ENCODE measurements around the gene SMARCA5.

The SMARCA5 gene

GRCh38 chr4:143559757-143560147, 46.2 kb downstream of the SMARCA5 start:
- no peaks in the 10 kb centered on the region for H3K27me3 ChIP-seq (ENCODE audit: control insufficient read depth, insufficient read depth, low read length)
- no peak overlapping the region for H3K9ac ChIP-seq

GRCh38 chr4:143564472-143564871, 51.0 kb downstream of the SMARCA5 start:
- no peaks in the 10 kb centered on the region for H3K79me2 ChIP-seq
- H2AFZ ChIP-seq, result no peak overlapping the region
- no peaks in the 10 kb centered on the region for H3K36me3 ChIP-seq (ENCODE audit: control insufficient read depth, insufficient read depth, low read length)
- no peak overlapping the region for H3K9ac ChIP-seq
- no peak overlapping the region for H3K4me3 ChIP-seq (ENCODE audit: low read depth, low read length)
- no peak overlapping the region for H3K27ac ChIP-seq
- no peaks in the 10 kb centered on the region for H3K4me1 ChIP-seq
- no peaks in the 10 kb centered on the region for H3K9me3 ChIP-seq (ENCODE audit: control insufficient read depth, low read length)
- TF ChIP-seq, protein P1, sequence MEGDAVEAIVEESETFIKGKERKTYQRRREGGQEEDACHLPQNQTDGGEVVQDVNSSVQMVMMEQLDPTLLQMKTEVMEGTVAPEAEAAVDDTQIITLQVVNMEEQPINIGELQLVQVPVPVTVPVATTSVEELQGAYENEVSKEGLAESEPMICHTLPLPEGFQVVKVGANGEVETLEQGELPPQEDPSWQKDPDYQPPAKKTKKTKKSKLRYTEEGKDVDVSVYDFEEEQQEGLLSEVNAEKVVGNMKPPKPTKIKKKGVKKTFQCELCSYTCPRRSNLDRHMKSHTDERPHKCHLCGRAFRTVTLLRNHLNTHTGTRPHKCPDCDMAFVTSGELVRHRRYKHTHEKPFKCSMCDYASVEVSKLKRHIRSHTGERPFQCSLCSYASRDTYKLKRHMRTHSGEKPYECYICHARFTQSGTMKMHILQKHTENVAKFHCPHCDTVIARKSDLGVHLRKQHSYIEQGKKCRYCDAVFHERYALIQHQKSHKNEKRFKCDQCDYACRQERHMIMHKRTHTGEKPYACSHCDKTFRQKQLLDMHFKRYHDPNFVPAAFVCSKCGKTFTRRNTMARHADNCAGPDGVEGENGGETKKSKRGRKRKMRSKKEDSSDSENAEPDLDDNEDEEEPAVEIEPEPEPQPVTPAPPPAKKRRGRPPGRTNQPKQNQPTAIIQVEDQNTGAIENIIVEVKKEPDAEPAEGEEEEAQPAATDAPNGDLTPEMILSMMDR (IDR thresholded peaks at IDR 0.05), result no peak
- no peak overlapping the region for H3K4me2 ChIP-seq (ENCODE audit: low read length)
- H3K27me3 ChIP-seq (ENCODE audit: control insufficient read depth, insufficient read depth, low read length), result no peaks in the 10 kb centered on the region

More at GRCh38 chr4:143559757-143560147, 46.2 kb downstream of the SMARCA5 start:
- Histone ChIP-seq H2AFZ (peak overlapping the region; percentile 86), H3K4me1 (no peaks in the 10 kb centered on the region), H3K27ac (no peak overlapping the region), H3K36me3 (ENCODE audit: control insufficient read depth, insufficient read depth, low read length) (no peaks in the 10 kb centered on the region), H3K4me3 (ENCODE audit: low read depth, low read length) (peak overlapping the region; percentile 52), H3K4me2 (ENCODE audit: low read length) (peak overlapping the region; percentile 60), H3K9me3 (ENCODE audit: control insufficient read depth, low read length) (no peaks in the 10 kb centered on the region), H3K79me2 (no peaks in the 10 kb centered on the region)
- TF ChIP-seq, protein P1 (IDR thresholded peaks at IDR 0.05), result no peak

DNA sequence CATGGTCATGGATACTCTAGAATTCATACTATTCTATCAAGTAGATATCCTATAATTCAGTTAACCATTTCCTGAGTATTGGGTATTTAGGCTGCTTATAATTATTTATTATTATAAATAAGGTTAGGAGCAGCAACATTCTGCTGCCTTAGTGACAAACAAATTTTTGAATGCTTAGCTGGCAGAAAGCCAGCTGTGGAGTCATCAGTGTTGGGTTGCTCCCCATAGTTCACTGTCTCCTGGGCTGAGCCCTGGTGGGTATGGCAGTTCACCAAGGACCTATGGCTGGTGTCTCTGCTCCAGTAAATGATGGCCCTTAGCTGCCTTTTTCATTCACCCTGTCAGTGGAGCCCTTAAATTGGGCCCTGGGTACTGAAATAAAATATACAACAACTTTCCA, 61.8 kb downstream of the SMARCA5 start:
- Histone ChIP-seq H3K36me3 (ENCODE audit: control insufficient read depth, insufficient read depth, low read length) (no peaks in the 10 kb centered on the region), H3K9ac (no peak overlapping the region), H3K27ac (no peak overlapping the region), H3K4me1 (no peaks in the 10 kb centered on the region), H2AFZ (no peak overlapping the region), H3K4me2 (ENCODE audit: low read length) (no peak overlapping the region), H3K79me2 (no peaks in the 10 kb centered on the region), H3K27me3 (ENCODE audit: control insufficient read depth, insufficient read depth, low read length) (no peaks in the 10 kb centered on the region), H3K4me3 (ENCODE audit: low read depth, low read length) (no peak overlapping the region), H3K9me3 (ENCODE audit: control insufficient read depth, low read length) (no peaks in the 10 kb centered on the region)
- TF ChIP-seq, protein P1 (IDR thresholded peaks at IDR 0.05), result no peak

GRCh38 chr4:143581331-143581946, 67.9 kb downstream of the SMARCA5 start:
- TF ChIP-seq, protein P1 (IDR thresholded peaks at IDR 0.05), result no peak
- no peak overlapping the region for H2AFZ ChIP-seq
- no peak overlapping the region for H3K9ac ChIP-seq
- H3K79me2 ChIP-seq, result no peaks in the 10 kb centered on the region
- H3K4me2 ChIP-seq (ENCODE audit: low read length), result no peak overlapping the region
- no peak overlapping the region for H3K4me3 ChIP-seq (ENCODE audit: low read depth, low read length)
- no peaks in the 10 kb centered on the region for H3K9me3 ChIP-seq (ENCODE audit: control insufficient read depth, low read length)
- H3K36me3 ChIP-seq (ENCODE audit: control insufficient read depth, insufficient read depth, low read length), result no peaks in the 10 kb centered on the region
- no peaks in the 10 kb centered on the region for H3K27me3 ChIP-seq (ENCODE audit: control insufficient read depth, insufficient read depth, low read length)
- H3K27ac ChIP-seq, result no peak overlapping the region
- no peaks in the 10 kb centered on the region for H3K4me1 ChIP-seq

- no peak overlapping the region for H3K4me3 ChIP-seq (ENCODE audit: low read depth, low read length)
- no peak overlapping the region for H2AFZ ChIP-seq
Measured at GRCh38 chr4:143585548-143585947, 72.0 kb downstream of the SMARCA5 start.

More at GRCh38 chr4:143585548-143585947, 72.0 kb downstream of the SMARCA5 start:
- H3K9me3 ChIP-seq (ENCODE audit: control insufficient read depth, low read length), result no peaks in the 10 kb centered on the region
- H3K27me3 ChIP-seq (ENCODE audit: control insufficient read depth, insufficient read depth, low read length), result no peaks in the 10 kb centered on the region
- no peak overlapping the region for H3K4me2 ChIP-seq (ENCODE audit: low read length)
- H3K4me1 ChIP-seq, result no peaks in the 10 kb centered on the region
- TF ChIP-seq, protein P1 (IDR thresholded peaks at IDR 0.05), result no peak
- no peaks in the 10 kb centered on the region for H3K79me2 ChIP-seq
- H3K9ac ChIP-seq, result no peak overlapping the region
- H3K27ac ChIP-seq, result no peak overlapping the region
- H3K36me3 ChIP-seq (ENCODE audit: control insufficient read depth, insufficient read depth, low read length), result no peaks in the 10 kb centered on the region

Measured in parathyroid adenoma (tissue), 2 donors.